ENCODE results near the gene ATP5F1B.

Gene ATP5F1B

GRCh38 chr12:56601503-56601902 lies 44.3 kb downstream of the ATP5F1B start:
- Histone ChIP-seq H3K36me3 (ENCODE audit: insufficient read depth, low read length) (peaks cover 92% of the 10 kb centered on the region), H3K4me3 (ENCODE audit: low read length) (no peak overlapping the region), H3K9ac (ENCODE audit: low read depth, low read length) (no peak overlapping the region), H3K4me1 (ENCODE audit: control insufficient read depth, insufficient read depth, low read length) (no peaks in the 10 kb centered on the region), H3K27me3 (ENCODE audit: control insufficient read depth, insufficient read depth, low read length) (no peaks in the 10 kb centered on the region), H3K9me3 (replicated peaks; ENCODE audit: low read length) (no peaks in the 10 kb centered on the region), H3K4me2 (ENCODE audit: low read length) (no peak overlapping the region)

- Histone ChIP-seq H3K4me1 (ENCODE audit: control insufficient read depth, insufficient read depth, low read length) (no peaks in the 10 kb centered on the region), H3K4me3 (ENCODE audit: low read length) (no peak overlapping the region), H3K36me3 (ENCODE audit: insufficient read depth, low read length) (peaks cover 88% of the 10 kb centered on the region), H3K9ac (ENCODE audit: low read depth, low read length) (no peak overlapping the region), H3K9me3 (replicated peaks; ENCODE audit: low read length) (no peaks in the 10 kb centered on the region), H3K4me2 (ENCODE audit: low read length) (no peak overlapping the region), H3K27me3 (ENCODE audit: control insufficient read depth, insufficient read depth, low read length) (no peaks in the 10 kb centered on the region)
Measured at GRCh38 chr12:56600753-56601152, 45.0 kb downstream of the ATP5F1B start.

GRCh38 chr12:56599797-56600196 lies 46.0 kb downstream of the ATP5F1B start:
- Histone ChIP-seq H3K4me1 (ENCODE audit: control insufficient read depth, insufficient read depth, low read length) (no peaks in the 10 kb centered on the region), H3K9ac (ENCODE audit: low read depth, low read length) (no peak overlapping the region), H3K9me3 (replicated peaks; ENCODE audit: low read length) (no peaks in the 10 kb centered on the region), H3K36me3 (ENCODE audit: insufficient read depth, low read length) (peaks cover 84% of the 10 kb centered on the region), H3K4me3 (ENCODE audit: low read length) (no peak overlapping the region), H3K27me3 (ENCODE audit: control insufficient read depth, insufficient read depth, low read length) (no peaks in the 10 kb centered on the region), H3K4me2 (ENCODE audit: low read length) (no peak overlapping the region)

- Histone ChIP-seq H3K4me1 (ENCODE audit: control insufficient read depth, insufficient read depth, low read length) (peaks cover 7% of the 10 kb centered on the region), H3K36me3 (ENCODE audit: insufficient read depth, low read length) (peaks cover 76% of the 10 kb centered on the region), H3K9me3 (replicated peaks; ENCODE audit: low read length) (no peaks in the 10 kb centered on the region), H3K9ac (ENCODE audit: low read depth, low read length) (no peak overlapping the region), H3K27me3 (ENCODE audit: control insufficient read depth, insufficient read depth, low read length) (no peaks in the 10 kb centered on the region), H3K4me2 (ENCODE audit: low read length) (no peak overlapping the region), H3K4me3 (ENCODE audit: low read length) (no peak overlapping the region)
Measured at GRCh38 chr12:56599041-56599440, 46.7 kb downstream of the ATP5F1B start.

GRCh38 chr12:56596815-56597214 lies 49.0 kb downstream of the ATP5F1B start:
- no peaks in the 10 kb centered on the region for H3K9me3 ChIP-seq (replicated peaks; ENCODE audit: low read length)
- no peak overlapping the region for H3K9ac ChIP-seq (ENCODE audit: low read depth, low read length)
- no peak overlapping the region for H3K4me2 ChIP-seq (ENCODE audit: low read length)
- H3K4me3 ChIP-seq (ENCODE audit: low read length): no peak overlapping the region
- H3K27me3 ChIP-seq (ENCODE audit: control insufficient read depth, insufficient read depth, low read length): no peaks in the 10 kb centered on the region
- peaks cover 54% of the 10 kb centered on the region for H3K36me3 ChIP-seq (ENCODE audit: insufficient read depth, low read length)
- H3K4me1 ChIP-seq (ENCODE audit: control insufficient read depth, insufficient read depth, low read length): peaks cover 14% of the 10 kb centered on the region

GRCh38 chr12:56593909-56594621 lies 51.7 kb downstream of the ATP5F1B start:
- peak overlapping the region; percentile 34 for H3K9ac ChIP-seq (ENCODE audit: low read depth, low read length)
- peaks cover 41% of the 10 kb centered on the region for H3K36me3 ChIP-seq (ENCODE audit: insufficient read depth, low read length)
- peaks cover 16% of the 10 kb centered on the region for H3K4me1 ChIP-seq (ENCODE audit: control insufficient read depth, insufficient read depth, low read length)
- no peaks in the 10 kb centered on the region for H3K9me3 ChIP-seq (replicated peaks; ENCODE audit: low read length)
- no peak overlapping the region for H3K4me2 ChIP-seq (ENCODE audit: low read length)
- H3K4me3 ChIP-seq (ENCODE audit: low read length): no peak overlapping the region
- no peaks in the 10 kb centered on the region for H3K27me3 ChIP-seq (ENCODE audit: control insufficient read depth, insufficient read depth, low read length)

GRCh38 chr12:56591961-56592360 lies 53.8 kb downstream of the ATP5F1B start:
- H3K9ac ChIP-seq (ENCODE audit: low read depth, low read length): peak overlapping the region; percentile 4
- H3K9me3 ChIP-seq (replicated peaks; ENCODE audit: low read length): no peaks in the 10 kb centered on the region
- peaks cover 20% of the 10 kb centered on the region for H3K4me1 ChIP-seq (ENCODE audit: control insufficient read depth, insufficient read depth, low read length)
- no peak overlapping the region for H3K4me2 ChIP-seq (ENCODE audit: low read length)
- no peaks in the 10 kb centered on the region for H3K27me3 ChIP-seq (ENCODE audit: control insufficient read depth, insufficient read depth, low read length)
- no peak overlapping the region for H3K4me3 ChIP-seq (ENCODE audit: low read length)
- H3K36me3 ChIP-seq (ENCODE audit: insufficient read depth, low read length): peaks cover 49% of the 10 kb centered on the region

GRCh38 chr12:56591126-56591525 lies 54.7 kb downstream of the ATP5F1B start:
- H3K4me1 ChIP-seq (ENCODE audit: control insufficient read depth, insufficient read depth, low read length): peaks cover 25% of the 10 kb centered on the region
- H3K27me3 ChIP-seq (ENCODE audit: control insufficient read depth, insufficient read depth, low read length): no peaks in the 10 kb centered on the region
- H3K9ac ChIP-seq (ENCODE audit: low read depth, low read length): no peak overlapping the region
- peaks cover 46% of the 10 kb centered on the region for H3K36me3 ChIP-seq (ENCODE audit: insufficient read depth, low read length)
- no peak overlapping the region for H3K4me2 ChIP-seq (ENCODE audit: low read length)
- no peaks in the 10 kb centered on the region for H3K9me3 ChIP-seq (replicated peaks; ENCODE audit: low read length)
- no peak overlapping the region for H3K4me3 ChIP-seq (ENCODE audit: low read length)

- H3K4me3 ChIP-seq (ENCODE audit: low read length): no peak overlapping the region
- H3K36me3 ChIP-seq (ENCODE audit: insufficient read depth, low read length): peaks cover 44% of the 10 kb centered on the region
- no peak overlapping the region for H3K9ac ChIP-seq (ENCODE audit: low read depth, low read length)
- H3K4me2 ChIP-seq (ENCODE audit: low read length): no peak overlapping the region
- H3K27me3 ChIP-seq (ENCODE audit: control insufficient read depth, insufficient read depth, low read length): no peaks in the 10 kb centered on the region
- H3K9me3 ChIP-seq (replicated peaks; ENCODE audit: low read length): no peaks in the 10 kb centered on the region
- H3K4me1 ChIP-seq (ENCODE audit: control insufficient read depth, insufficient read depth, low read length): peaks cover 25% of the 10 kb centered on the region
Measured at GRCh38 chr12:56590237-56590830, 55.5 kb downstream of the ATP5F1B start.

- Histone ChIP-seq H3K4me2 (ENCODE audit: low read length) (no peak overlapping the region), H3K9me3 (replicated peaks; ENCODE audit: low read length) (no peaks in the 10 kb centered on the region), H3K27me3 (ENCODE audit: control insufficient read depth, insufficient read depth, low read length) (no peaks in the 10 kb centered on the region), H3K9ac (ENCODE audit: low read depth, low read length) (no peak overlapping the region), H3K4me3 (ENCODE audit: low read length) (no peak overlapping the region), H3K36me3 (ENCODE audit: insufficient read depth, low read length) (peaks cover 47% of the 10 kb centered on the region), H3K4me1 (ENCODE audit: control insufficient read depth, insufficient read depth, low read length) (peaks cover 25% of the 10 kb centered on the region)
Measured at GRCh38 chr12:56589783-56590182, 56.0 kb downstream of the ATP5F1B start.
